Hepatocyte (in vitro differentiated cells): Measurements from ENCODE around the gene ARL10.

ENCODE experiments used
- CTCF ChIP-seq: fragments of 200-600 bp; sonication (generic); IDR thresholded peaks from 2 replicates; pipeline ENCODE4 v1.5.1; 2016; ENCODE audit warnings: antibody characterized with exemption, mild to moderate bottlenecking; ENCODE audit not compliant: poor library complexity
- EZH2phosphoT487 ChIP-seq: fragments of 200-600 bp; sonication (generic); IDR thresholded peaks from one replicate; pipeline ENCODE4 v1.6.1; 2018; ENCODE audit warnings: antibody characterized with exemption, mild to moderate bottlenecking, low read depth, moderate library complexity; ENCODE audit not compliant: unreplicated experiment, severe bottlenecking

- TF ChIP-seq CTCF (no peak), EZH2phosphoT487 (no peak)
Observed at GRCh38 chr5:176388003-176388443, 22.7 kb downstream of the ARL10 start.
